Panc1 (cell line): ENCODE data around the gene ATXN1.
"Not testable (repeated sequence)": the region's sequence is repeated elsewhere in the genome, so short reads cannot be mapped to it uniquely, and the experiment has no call there.

Experiments
- CTCF ChIP-seq: fragments of 450-650 bp; IDR thresholded peaks from 2 replicates; pipeline ENCODE4 v1.5.1; 2017; ENCODE audit warnings: mild to moderate bottlenecking
- REST ChIP-seq, 2 experiments: IDR thresholded peaks; 2 replicates each; pipeline ENCODE4 v1.6.1; 2011 to 2012; ENCODE audit warnings: low read depth in 2 of 2, control low read depth in 1 of 2, low read length in 1 of 2, mild to moderate bottlenecking in 1 of 2, moderate library complexity in 1 of 2; ENCODE audit not compliant: insufficient read depth in 1 of 2
- SIN3A ChIP-seq: IDR thresholded peaks from 2 replicates; pipeline ENCODE4 v1.6.1; 2012; ENCODE audit warnings: low read depth, mild to moderate bottlenecking, low read length, moderate library complexity, borderline replicate concordance; ENCODE audit not compliant: insufficient read depth

DNA sequence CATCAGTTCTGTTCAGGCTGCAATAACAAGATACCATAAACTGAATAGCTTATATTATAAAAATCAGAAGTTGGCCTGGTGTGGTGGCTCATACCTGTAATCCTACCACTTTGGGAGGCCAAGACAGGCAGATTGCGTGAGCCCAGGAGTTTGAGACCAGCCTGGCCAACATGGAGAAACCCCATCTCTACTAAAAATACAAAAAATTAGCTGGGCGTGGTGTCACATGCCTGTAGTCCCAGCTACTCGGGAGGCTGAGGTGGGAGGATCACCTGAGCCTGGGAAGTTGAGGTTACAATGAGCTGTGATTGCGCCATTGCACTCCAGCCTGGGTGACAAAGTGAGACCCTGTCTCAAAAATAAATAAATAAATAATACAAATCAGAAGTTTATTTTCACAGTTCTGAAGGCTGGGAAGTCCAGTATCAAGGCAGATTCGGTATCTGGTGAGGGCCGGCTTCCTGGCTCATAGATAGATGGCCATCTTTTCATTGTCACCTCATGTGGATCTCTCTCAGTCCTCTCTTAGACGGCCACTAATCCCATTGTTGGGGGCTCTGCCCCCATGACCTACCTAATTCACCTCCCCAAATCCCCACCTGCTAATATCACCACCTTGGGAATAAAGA lies 491.7 kb downstream of the ATXN1 start:
- not testable (repeated sequence) for TF ChIP-seq SIN3A; CTCF; REST (IDR thresholded peaks at IDR 0.05; ENCODE audit: insufficient read depth in 1 of 2, low read depth in 2 of 2, low read length in 1 of 2)
